BJ (cell line): ENCODE results near the gene HDAC9. TPM values are rescaled to one million over a fixed set of nuclear protein-coding genes. Genes with fewer than 3 reads are reported as not detected.
A peak's percentile ranks its signal among the peaks of the same experiment; 100 is the strongest.

ENCODE experiments used
- CTCF ChIA-PET: fragments of 350-600 bp; formaldehyde crosslinking; extraction: SDS; loops from one replicate; lab custom pipeline; 2021; ENCODE audit warnings: antibody characterized with exemption, inconsistent platforms; lab: Yijun Ruan, JAX
- POLR2A ChIA-PET: fragments of 300-600 bp; sonication (Branson Sonifier 250); formaldehyde crosslinking; extraction: SDS; loops from one replicate; lab custom pipeline; 2021; ENCODE audit warnings: antibody characterized with exemption; lab: Charles Lee
- DNase-seq: peaks from one replicate; pipeline ENCODE4 v3.0.0-alpha.2; 2011; ENCODE audit warnings: low read depth
- H3K27me3 ChIP-seq: 2 replicates; pipeline ENCODE4 v1.6.0; 2011; ENCODE audit warnings: low read length; ENCODE audit not compliant: control insufficient read depth, insufficient read depth
- H3K36me3 ChIP-seq: 2 replicates; pipeline ENCODE4 v1.5.1; 2011; ENCODE audit warnings: low read length; ENCODE audit not compliant: control insufficient read depth, insufficient read depth
- H3K4me3 ChIP-seq: 2 replicates; pipeline ENCODE4 v1.5.1; 2011; ENCODE audit warnings: low read depth, mild to moderate bottlenecking, control low read depth, low read length
- CTCF ChIP-seq: IDR thresholded peaks from 2 replicates; pipeline ENCODE4 v1.5.1; 2011; ENCODE audit warnings: low read depth, mild to moderate bottlenecking, control low read depth, inconsistent platforms, low read length, moderate library complexity; ENCODE audit not compliant: insufficient read depth
- polyA plus RNA-seq: library from polyadenylated mRNA; depleted of rRNA; stranded (reverse); fragments of >200 nt; gene quantifications from 2 replicates; pipeline ENCODE4 v1.2.3, GENCODE V29; 2011

Gene HDAC9
- polyA plus RNA-seq, 1 experiment = 14.7 TPM

DNA sequence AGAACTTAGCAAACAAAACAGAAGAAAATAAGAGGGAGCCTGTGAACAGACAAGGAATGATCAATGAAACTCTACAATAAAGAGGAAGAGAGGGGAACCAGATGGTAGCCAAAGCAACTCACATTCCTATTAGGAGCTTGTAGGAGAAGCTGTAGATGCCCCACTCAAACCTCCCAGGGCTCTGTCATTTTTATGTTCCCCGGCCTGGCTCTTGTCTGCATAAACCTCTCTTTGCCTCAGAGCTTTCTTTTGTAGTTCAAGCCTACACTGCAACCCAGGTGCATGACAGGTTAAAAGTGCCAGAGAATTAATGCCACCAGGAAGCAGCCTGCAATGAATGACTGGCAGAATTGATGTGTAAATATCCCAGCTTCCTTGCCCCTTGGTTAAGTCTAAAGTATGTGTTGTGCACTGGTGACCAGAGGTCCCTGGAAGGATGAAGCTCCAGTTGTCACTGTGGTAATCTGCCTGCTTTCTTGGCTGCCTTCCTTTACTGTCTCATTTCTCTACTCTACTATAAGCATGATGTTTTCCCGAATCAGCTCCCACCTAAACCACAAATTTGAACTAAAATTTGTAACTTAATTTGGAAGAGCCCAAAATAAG, 40.4 kb downstream of the HDAC9 start:
- POLR2A ChIA-PET = interaction anchor here (0.6 kb wide), 1 partner anchor 522 kb away, joined by 10 read pairs; no protein-coding TSS in a partner anchor

GRCh38 chr7:18536486-18536885, 40.9 kb downstream of the HDAC9 start:
- H3K36me3 ChIP-seq = no peaks in the 10 kb centered on the region
- H3K27me3 ChIP-seq = no peaks in the 10 kb centered on the region
- CTCF ChIA-PET = interaction anchor here (0.6 to 0.8 kb wide), 2 partner anchors 16 to 129 kb away, joined by 3 to 4 read pairs; no protein-coding TSS in a partner anchor
- no peak overlapping the region for H3K4me3 ChIP-seq
- POLR2A ChIA-PET = no interaction called here
- no peak for TF ChIP-seq CTCF
- no peak for DNase-seq

More for the DNA sequence above, 40.4 kb downstream of the HDAC9 start:
- no peaks in the 10 kb centered on the region for H3K36me3 ChIP-seq
- H3K4me3 ChIP-seq = no peak overlapping the region
- CTCF ChIA-PET = interaction anchor here (0.6 to 1.2 kb wide), 4 partner anchors 17 to 184 kb away, joined by 3 to 4 read pairs (median 4); no protein-coding TSS in a partner anchor
- no peak for TF ChIP-seq CTCF
- no peak for DNase-seq
- H3K27me3 ChIP-seq = no peaks in the 10 kb centered on the region

GRCh38 chr7:18538554-18539250, 43.2 kb downstream of the HDAC9 start:
- POLR2A ChIA-PET = no interaction called here
- H3K4me3 ChIP-seq = no peak overlapping the region
- no peak for TF ChIP-seq CTCF
- no peaks in the 10 kb centered on the region for H3K27me3 ChIP-seq
- no peak for DNase-seq
- H3K36me3 ChIP-seq = no peaks in the 10 kb centered on the region
- CTCF ChIA-PET = no interaction called here

GRCh38 chr7:18540396-18540795, 44.8 kb downstream of the HDAC9 start:
- CTCF ChIA-PET = no interaction called here
- no peaks in the 10 kb centered on the region for H3K27me3 ChIP-seq
- no peaks in the 10 kb centered on the region for H3K36me3 ChIP-seq
- TF ChIP-seq CTCF = no peak
- POLR2A ChIA-PET = no interaction called here
- H3K4me3 ChIP-seq = no peak overlapping the region
- DNase-seq = no peak

DNA sequence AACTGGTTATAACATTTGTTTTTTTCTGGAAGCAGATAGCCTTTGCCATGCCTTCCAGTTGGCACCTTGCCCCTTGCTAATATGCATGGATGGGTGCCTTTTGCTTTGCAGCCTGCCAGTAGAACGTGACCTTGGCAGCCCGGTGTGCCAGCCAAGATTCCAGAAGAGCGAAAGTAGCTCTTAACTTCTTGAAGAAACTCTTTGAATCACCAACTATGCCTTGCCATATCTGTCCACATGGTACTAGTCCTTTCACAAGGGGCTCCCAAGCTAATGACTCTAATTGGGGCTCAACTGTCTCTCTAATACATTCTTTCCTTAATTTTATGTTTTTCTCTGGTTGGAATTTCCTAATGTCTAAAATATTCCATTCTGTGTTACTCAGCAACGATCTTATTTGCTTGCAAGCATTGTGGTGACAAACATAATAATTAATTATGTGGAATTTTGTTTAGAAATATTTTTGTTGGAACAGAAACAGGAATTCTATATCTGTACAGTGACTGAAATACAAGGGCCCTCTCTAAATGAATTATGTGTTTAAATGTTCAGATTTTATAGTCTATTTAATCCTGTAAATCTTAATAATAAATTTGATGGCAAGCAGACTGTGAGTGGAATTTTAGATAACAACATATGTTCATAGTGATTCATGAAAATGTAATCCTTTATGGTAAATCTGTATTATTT, 45.8 kb downstream of the HDAC9 start:
- CTCF ChIA-PET = interaction anchor here (0.9 kb wide), 1 partner anchor 31 kb away, joined by 3 read pairs; no protein-coding TSS in a partner anchor

More for the DNA sequence above, 45.8 kb downstream of the HDAC9 start:
- TF ChIP-seq CTCF = no peak
- DNase-seq = peak; percentile 78
- H3K36me3 ChIP-seq = no peaks in the 10 kb centered on the region
- POLR2A ChIA-PET = interaction anchor here (0.5 kb wide), 1 partner anchor 11 kb away, joined by 3 read pairs; no protein-coding TSS in a partner anchor
- H3K27me3 ChIP-seq = no peaks in the 10 kb centered on the region
- H3K4me3 ChIP-seq = no peak overlapping the region
